Neural crest cell (in vitro differentiated cells): ENCODE measurements around the gene CNN3. TPM values are rescaled to one million over a fixed set of nuclear protein-coding genes. Genes with fewer than 3 reads are reported as not detected.

Experiments used
- DNase-seq: peaks from one replicate; pipeline ENCODE4 v3.0.0; 2021; ENCODE audit warnings: low read depth, mixed read lengths, low spot score
- H3K27ac Mint-ChIP-seq: one replicate; pipeline ENCODE4 v1.8.0; 2021; ENCODE audit warnings: mild to moderate bottlenecking, mixed read lengths; ENCODE audit not compliant: unreplicated experiment
- H3K27me3 Mint-ChIP-seq: 2 replicates; pipeline ENCODE4 v1.8.0; 2021; ENCODE audit warnings: low read depth, mild to moderate bottlenecking, mixed read lengths
- H3K36me3 Mint-ChIP-seq: 2 replicates; pipeline ENCODE4 v1.8.0; 2021; ENCODE audit warnings: low read depth, mild to moderate bottlenecking, mixed read lengths
- H3K4me1 Mint-ChIP-seq: 2 replicates; pipeline ENCODE4 v1.8.0; 2021; ENCODE audit warnings: mixed read lengths
- H3K4me3 Mint-ChIP-seq: one replicate; pipeline ENCODE4 v1.8.0; 2021; ENCODE audit warnings: mild to moderate bottlenecking, mixed read lengths
- H3K9me3 Mint-ChIP-seq: 2 replicates; pipeline ENCODE4 v1.8.0; 2021; ENCODE audit warnings: mixed read lengths
- CTCF ChIP-seq: fragments of 200-600 bp; sonication (generic); conservative IDR thresholded peaks from 2 replicates; pipeline ENCODE4 v1.5.0; 2021; ENCODE audit warnings: antibody characterized with exemption, mild to moderate bottlenecking
- total RNA-seq: library from RNA; stranded (reverse); gene quantifications from 2 replicates; pipeline ENCODE4 v1.2.1, GENCODE V29; 2021

CNN3 gene
- total RNA-seq, 1 donor from 2014 or later = 322 TPM

DNA sequence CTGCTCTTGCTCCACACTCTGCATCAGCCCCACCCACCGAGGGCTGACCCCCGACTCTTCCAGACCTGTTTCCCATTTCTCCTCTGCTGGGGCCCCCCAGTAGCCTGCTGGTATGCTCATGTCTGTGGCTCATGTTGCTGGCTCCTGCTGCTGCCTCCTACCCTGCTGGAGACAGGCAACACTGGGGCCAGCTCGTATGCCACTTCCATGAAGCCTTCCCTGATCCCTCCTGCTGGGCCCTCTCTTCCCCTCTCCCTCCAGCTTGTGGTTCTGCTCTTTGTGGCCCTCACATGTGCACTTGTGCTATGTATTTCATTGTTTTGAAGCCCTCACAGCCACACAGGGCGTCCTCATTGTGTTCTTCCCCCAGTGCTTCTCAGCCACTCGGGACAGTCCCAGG, 40.5 kb downstream of the CNN3 start:
- Mint-ChIP-seq H3K36me3 (peaks cover 14% of the 10 kb centered on the region), H3K4me3 (no peak overlapping the region), H3K27me3 (no peaks in the 10 kb centered on the region), H3K4me1 (peaks cover 49% of the 10 kb centered on the region), H3K9me3 (no peaks in the 10 kb centered on the region), H3K27ac (peak overlapping the region; percentile 72)
- no peak for DNase-seq
- no peak for TF ChIP-seq CTCF

GRCh38 chr1:94884507-94884906, 42.4 kb downstream of the CNN3 start:
- Mint-ChIP-seq H3K36me3 (peaks cover 2% of the 10 kb centered on the region), H3K27me3 (no peaks in the 10 kb centered on the region), H3K4me1 (peaks cover 45% of the 10 kb centered on the region), H3K27ac (peak overlapping the region; percentile 79), H3K9me3 (no peaks in the 10 kb centered on the region), H3K4me3 (no peak overlapping the region)
- no peak for TF ChIP-seq CTCF
- DNase-seq = no peak

GRCh38 chr1:94884106-94884505, 42.8 kb downstream of the CNN3 start:
- TF ChIP-seq CTCF = no peak
- H3K27ac Mint-ChIP-seq = peak overlapping the region; percentile 79
- H3K27me3 Mint-ChIP-seq = no peaks in the 10 kb centered on the region
- no peak overlapping the region for H3K4me3 Mint-ChIP-seq
- no peak for DNase-seq
- peaks cover 42% of the 10 kb centered on the region for H3K4me1 Mint-ChIP-seq
- H3K36me3 Mint-ChIP-seq = peaks cover under 1% of the 10 kb centered on the region
- no peaks in the 10 kb centered on the region for H3K9me3 Mint-ChIP-seq

DNA sequence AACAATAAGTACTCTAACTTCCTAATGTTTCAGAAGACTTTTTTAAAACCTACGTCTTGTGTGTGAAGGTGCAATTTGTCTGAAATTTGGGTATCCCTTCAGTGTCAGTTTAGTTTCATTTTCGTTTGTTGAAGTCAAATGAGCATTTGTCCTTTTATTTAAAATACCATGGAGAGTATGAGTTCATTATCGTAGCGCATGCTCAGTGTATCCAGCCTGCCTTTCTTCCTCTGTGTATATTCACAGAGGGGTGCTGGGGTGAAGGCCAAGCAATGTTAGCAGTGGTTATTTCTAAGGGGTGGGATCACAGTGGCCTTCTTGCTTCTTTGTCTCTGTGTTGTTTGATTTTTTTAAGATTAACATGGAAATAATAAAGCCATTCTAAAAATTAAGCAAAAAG, 43.2 kb downstream of the CNN3 start:
- TF ChIP-seq CTCF = no peak
- Mint-ChIP-seq H3K9me3 (no peaks in the 10 kb centered on the region), H3K27me3 (no peaks in the 10 kb centered on the region), H3K36me3 (no peaks in the 10 kb centered on the region), H3K4me1 (peaks cover 38% of the 10 kb centered on the region), H3K27ac (no peak overlapping the region), H3K4me3 (no peak overlapping the region)
- no peak for DNase-seq

DNA sequence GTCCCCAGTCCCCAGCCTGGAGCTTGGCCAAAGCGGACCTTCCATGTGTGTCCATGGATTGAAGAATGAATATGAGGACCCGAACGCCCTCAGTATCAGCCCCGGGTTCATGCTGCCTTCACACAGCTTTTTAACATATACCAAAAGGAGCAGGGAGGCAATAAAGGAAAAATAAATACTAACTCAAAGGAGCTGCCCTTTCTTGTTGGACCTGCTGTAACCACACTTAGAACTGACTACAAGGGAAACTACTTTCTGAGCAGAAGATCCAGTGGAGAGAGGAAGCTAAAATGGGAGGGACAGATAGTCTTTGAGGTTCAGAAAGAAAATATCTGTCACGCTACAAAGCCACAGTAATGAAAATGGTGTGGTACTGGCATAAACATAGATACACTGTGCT, 48.6 kb downstream of the CNN3 start:
- peaks cover 3% of the 10 kb centered on the region for H3K36me3 Mint-ChIP-seq
- H3K4me3 Mint-ChIP-seq = no peak overlapping the region
- no peak overlapping the region for H3K27ac Mint-ChIP-seq
- TF ChIP-seq CTCF = no peak
- H3K9me3 Mint-ChIP-seq = peaks cover 5% of the 10 kb centered on the region
- peaks cover 4% of the 10 kb centered on the region for H3K4me1 Mint-ChIP-seq
- H3K27me3 Mint-ChIP-seq = no peaks in the 10 kb centered on the region
- DNase-seq = no peak

- Mint-ChIP-seq H3K4me3 (no peak overlapping the region), H3K4me1 (peaks cover 14% of the 10 kb centered on the region), H3K27ac (no peak overlapping the region), H3K9me3 (peaks cover 5% of the 10 kb centered on the region), H3K36me3 (peaks cover 3% of the 10 kb centered on the region), H3K27me3 (no peaks in the 10 kb centered on the region)
- no peak for TF ChIP-seq CTCF
- no peak for DNase-seq
Measured at GRCh38 chr1:94876362-94876761, 50.5 kb downstream of the CNN3 start.
